BLaER1 (cell line): ENCODE data around the gene UXS1.
"Not testable (repeated sequence)": the region's sequence is repeated elsewhere in the genome, so short reads cannot be mapped to it uniquely, and the experiment has no call there.

Experiments used
- H3K27ac ChIP-seq: shearing (Covaris generic); formaldehyde crosslinking; 2 replicates; pipeline ENCODE4 v1.8.1; 2022
- H3K27me3 ChIP-seq: shearing (Covaris generic); formaldehyde crosslinking; 2 replicates; pipeline ENCODE4 v1.8.1; 2022
- H3K36me3 ChIP-seq: shearing (Covaris generic); formaldehyde crosslinking; 2 replicates; pipeline ENCODE4 v1.8.1; 2022
- H3K4me1 ChIP-seq: shearing (Covaris generic); formaldehyde crosslinking; 2 replicates; pipeline ENCODE4 v1.8.1; 2022
- H3K4me2 ChIP-seq: shearing (Covaris generic); formaldehyde crosslinking; 2 replicates; pipeline ENCODE4 v1.8.1; 2022
- H3K4me3 ChIP-seq: shearing (Covaris generic); formaldehyde crosslinking; 2 replicates; pipeline ENCODE4 v1.8.1; 2022
- H3K9ac ChIP-seq: shearing (Covaris generic); formaldehyde crosslinking; 2 replicates; pipeline ENCODE4 v1.8.1; 2022
- H3K9me3 ChIP-seq: shearing (Covaris generic); formaldehyde crosslinking; 2 replicates; pipeline ENCODE4 v1.8.1; 2022
- H4K20me1 ChIP-seq: shearing (Covaris generic); formaldehyde crosslinking; 2 replicates; pipeline ENCODE4 v1.8.1; 2022
- Cebpa-rat ChIP-seq: shearing (Covaris generic); IDR thresholded peaks from 2 replicates; pipeline ENCODE4 v1.8.1; 2022

Gene UXS1

GRCh38 chr2:106193977-106194778, at the start of gene UXS1:
Gene UXS1 (minus strand): TSS chr2:106194301. CDS start chr2:106194241, 60 bp downstream.
- peak within 1 kb of the TSS; percentile 93 for H3K27ac ChIP-seq
- H3K36me3 ChIP-seq, result 0 out of 2 replicates have a peak, but pooled peaks cover 14% of the 10 kb centered on the region
- TF ChIP-seq Cebpa-rat, result no peak
- H3K4me2 ChIP-seq, result peak within 1 kb of the TSS; percentile 91
- no peaks in the 10 kb centered on the region for H3K9me3 ChIP-seq
- H3K27me3 ChIP-seq, result no peaks in the 10 kb centered on the region
- H3K4me3 ChIP-seq, result peak within 1 kb of the TSS; percentile 98
- peak within 1 kb of the TSS; percentile 95 for H3K9ac ChIP-seq
- peaks cover 48% of the 10 kb centered on the region for H4K20me1 ChIP-seq
- H3K4me1 ChIP-seq, result peaks cover 60% of the 10 kb centered on the region

GRCh38 chr2:106239491-106239890, 45.4 kb upstream of the UXS1 start:
- peaks cover 44% of the 10 kb centered on the region for H3K9me3 ChIP-seq
- not testable (repeated sequence) for H3K9ac ChIP-seq, H3K36me3 ChIP-seq, H3K4me3 ChIP-seq, H3K4me1 ChIP-seq, H4K20me1 ChIP-seq, H3K4me2 ChIP-seq, H3K27me3 ChIP-seq, H3K27ac ChIP-seq

- not testable (repeated sequence) for H3K36me3 ChIP-seq, H4K20me1 ChIP-seq, H3K27me3 ChIP-seq, H3K4me2 ChIP-seq, H3K27ac ChIP-seq, H3K9ac ChIP-seq, H3K4me3 ChIP-seq, H3K4me1 ChIP-seq
- H3K9me3 ChIP-seq, result peaks cover 70% of the 10 kb centered on the region
Measured at GRCh38 chr2:106235392-106235791, 41.3 kb upstream of the UXS1 start.

GRCh38 chr2:106233350-106233706, 39.2 kb upstream of the UXS1 start:
- H3K4me3 ChIP-seq, result no peak overlapping the region
- H4K20me1 ChIP-seq, result no peaks in the 10 kb centered on the region
- no peaks in the 10 kb centered on the region for H3K4me1 ChIP-seq
- H3K36me3 ChIP-seq, result no peaks in the 10 kb centered on the region
- H3K4me2 ChIP-seq, result no peak overlapping the region
- TF ChIP-seq Cebpa-rat, result no peak
- H3K27me3 ChIP-seq, result no peaks in the 10 kb centered on the region
- no peak overlapping the region for H3K9ac ChIP-seq
- peaks cover 62% of the 10 kb centered on the region for H3K9me3 ChIP-seq
- H3K27ac ChIP-seq, result no peak overlapping the region

- Histone ChIP-seq H3K36me3 (no peaks in the 10 kb centered on the region), H3K9ac (no peak overlapping the region), H3K9me3 (peaks cover 62% of the 10 kb centered on the region), H3K27me3 (no peaks in the 10 kb centered on the region), H3K4me2 (no peak overlapping the region), H4K20me1 (no peaks in the 10 kb centered on the region), H3K4me3 (no peak overlapping the region), H3K27ac (no peak overlapping the region), H3K4me1 (no peaks in the 10 kb centered on the region)
- no peak for TF ChIP-seq Cebpa-rat
Measured at GRCh38 chr2:106232638-106233349, 38.7 kb upstream of the UXS1 start.

GRCh38 chr2:106223347-106223746, 29.2 kb upstream of the UXS1 start:
- Histone ChIP-seq H3K36me3 (no peaks in the 10 kb centered on the region), H3K27me3 (no peaks in the 10 kb centered on the region), H3K4me3 (no peak overlapping the region), H3K9ac (no peak overlapping the region), H4K20me1 (no peaks in the 10 kb centered on the region), H3K9me3 (no peaks in the 10 kb centered on the region), H3K4me1 (no peaks in the 10 kb centered on the region), H3K27ac (no peak overlapping the region), H3K4me2 (no peak overlapping the region)
- no peak for TF ChIP-seq Cebpa-rat

GRCh38 chr2:106222057-106222456, 28.0 kb upstream of the UXS1 start:
- H3K9ac ChIP-seq, H3K27me3 ChIP-seq, H3K4me3 ChIP-seq, H3K9me3 ChIP-seq, H3K4me1 ChIP-seq, H4K20me1 ChIP-seq, H3K4me2 ChIP-seq, H3K36me3 ChIP-seq, H3K27ac ChIP-seq: not testable (repeated sequence)

- H3K4me2 ChIP-seq, result no peak overlapping the region
Measured at GRCh38 chr2:106219813-106220212, 25.7 kb upstream of the UXS1 start.

GRCh38 chr2:106219157-106219556, 25.1 kb upstream of the UXS1 start:
- H3K9me3 ChIP-seq, result peaks cover 16% of the 10 kb centered on the region; the same call in 1 of the 2 replicates
- H3K27me3 ChIP-seq, H3K4me2 ChIP-seq, H3K4me3 ChIP-seq, H4K20me1 ChIP-seq, H3K4me1 ChIP-seq, H3K36me3 ChIP-seq, H3K27ac ChIP-seq, H3K9ac ChIP-seq: not testable (repeated sequence)

More at GRCh38 chr2:106219813-106220212, 25.7 kb upstream of the UXS1 start:
- Histone ChIP-seq H3K27ac (no peak overlapping the region), H4K20me1 (no peaks in the 10 kb centered on the region), H3K9me3 (peaks cover 16% of the 10 kb centered on the region; the same call in 1 of the 2 replicates), H3K4me1 (peaks cover 7% of the 10 kb centered on the region; the same call in 1 of the 2 replicates), H3K36me3 (no peaks in the 10 kb centered on the region), H3K27me3 (no peaks in the 10 kb centered on the region), H3K4me3 (no peak overlapping the region), H3K9ac (no peak overlapping the region)
- no peak for TF ChIP-seq Cebpa-rat

- TF ChIP-seq Cebpa-rat, result no peak
- Histone ChIP-seq H3K4me2 (no peak overlapping the region), H3K36me3 (no peaks in the 10 kb centered on the region), H3K4me3 (no peak overlapping the region), H3K9me3 (peaks cover 15% of the 10 kb centered on the region; the same call in 1 of the 2 replicates), H3K27ac (no peak overlapping the region), H4K20me1 (no peaks in the 10 kb centered on the region), H3K9ac (no peak overlapping the region), H3K4me1 (no peaks in the 10 kb centered on the region), H3K27me3 (no peaks in the 10 kb centered on the region)
Measured at GRCh38 chr2:106208874-106209273, 14.8 kb upstream of the UXS1 start.
